Karpas-422 (cell line): ENCODE data around the gene CMTM6. TPM values are rescaled to one million over a fixed set of nuclear protein-coding genes. Genes with fewer than 3 reads are reported as not detected.
A peak's percentile ranks its signal among the peaks of the same experiment; 100 is the strongest.

Source experiments
- DNase-seq: peaks from one replicate; pipeline ENCODE4 v3.0.0-alpha.2; 2015
- H2AFZ ChIP-seq: fragments of 200-600 bp; sonication (generic); 2 replicates; pipeline ENCODE4 v1.6.1; 2014; ENCODE audit warnings: antibody characterized with exemption, low read length, mixed read lengths
- H3K27ac ChIP-seq: fragments of 200-600 bp; sonication (generic); 2 replicates; pipeline ENCODE4 v1.5.1; 2014; ENCODE audit warnings: mild to moderate bottlenecking, low read length, moderate library complexity
- H3K27me3 ChIP-seq: fragments of 200-600 bp; sonication (generic); 2 replicates; pipeline ENCODE4 v1.6.1; 2014; ENCODE audit warnings: low read length, mixed read lengths
- H3K36me3 ChIP-seq: fragments of 200-600 bp; sonication (generic); 2 replicates; pipeline ENCODE4 v1.6.1; 2014; ENCODE audit warnings: low read length, mixed read lengths; ENCODE audit not compliant: insufficient read depth
- H3K4me1 ChIP-seq: fragments of 200-600 bp; sonication (generic); 2 replicates; pipeline ENCODE4 v1.6.1; 2014; ENCODE audit warnings: mild to moderate bottlenecking, low read length, mixed read lengths
- H3K4me2 ChIP-seq: fragments of 200-600 bp; sonication (generic); 2 replicates; pipeline ENCODE4 v1.6.1; 2014; ENCODE audit warnings: low read length, low read depth, mild to moderate bottlenecking; ENCODE audit not compliant: poor library complexity, severe bottlenecking
- H3K4me3 ChIP-seq: fragments of 200-600 bp; sonication (generic); 2 replicates; pipeline ENCODE4 v1.5.1; 2014; ENCODE audit warnings: mild to moderate bottlenecking, antibody characterized with exemption, low read length, mixed read lengths
- H3K79me2 ChIP-seq: fragments of 200-600 bp; sonication (generic); 2 replicates; pipeline ENCODE4 v1.6.1; 2014; ENCODE audit warnings: mild to moderate bottlenecking, low read length, mixed read lengths
- H3K9ac ChIP-seq: fragments of 200-600 bp; sonication (generic); 2 replicates; pipeline ENCODE4 v1.6.0; 2014; ENCODE audit warnings: low read length
- H3K9me2 ChIP-seq: fragments of 200-600 bp; sonication (generic), shearing (Covaris generic); replicated peaks from 2 replicates; pipeline ENCODE4 v1.6.0; 2014; ENCODE audit warnings: mild to moderate bottlenecking, low read length, moderate library complexity; ENCODE audit not compliant: insufficient read depth
- H3K9me3 ChIP-seq: fragments of 300-700, 200-600 bp; sonication (generic); 2 replicates; pipeline ENCODE4 v1.6.1; 2014; ENCODE audit warnings: low read length, mixed read lengths
- H4K20me1 ChIP-seq: fragments of 200-600 bp; sonication (generic); 2 replicates; pipeline ENCODE4 v1.6.1; 2014; ENCODE audit warnings: mild to moderate bottlenecking, antibody characterized with exemption, low read length, low read depth; ENCODE audit not compliant: insufficient read depth
- small RNA-seq: library from RNA; depleted of rRNA; stranded (forward); fragments of <200 nt; gene quantifications from one replicate; pipeline ENCODE3, GENCODE V24; 2014
- total RNA-seq: library from RNA; depleted of rRNA; stranded (reverse); fragments of >200 nt; shearing (Covaris generic); gene quantifications from 2 replicates; pipeline ENCODE4 v1.2.3, GENCODE V29; 2014; ENCODE audit warnings: low replicate concordance; rRNA removed

CMTM6 gene
- total RNA-seq, 1 experiment from 2014 or later: 171 TPM

- Histone ChIP-seq H3K9ac (no peak overlapping the region), H3K36me3 (no peaks in the 10 kb centered on the region), H3K9me2 (no peaks in the 10 kb centered on the region), H3K27ac (no peak overlapping the region), H3K4me1 (peaks cover 13% of the 10 kb centered on the region), H3K9me3 (no peaks in the 10 kb centered on the region), H2AFZ (no peak overlapping the region), H3K79me2 (no peaks in the 10 kb centered on the region), H3K4me3 (no peak overlapping the region), H4K20me1 (no peaks in the 10 kb centered on the region), H3K27me3 (no peaks in the 10 kb centered on the region), H3K4me2 (no peak overlapping the region)
- DNase-seq: no peak
Observed at GRCh38 chr3:32434206-32434605, 68.4 kb downstream of the CMTM6 start.

DNA sequence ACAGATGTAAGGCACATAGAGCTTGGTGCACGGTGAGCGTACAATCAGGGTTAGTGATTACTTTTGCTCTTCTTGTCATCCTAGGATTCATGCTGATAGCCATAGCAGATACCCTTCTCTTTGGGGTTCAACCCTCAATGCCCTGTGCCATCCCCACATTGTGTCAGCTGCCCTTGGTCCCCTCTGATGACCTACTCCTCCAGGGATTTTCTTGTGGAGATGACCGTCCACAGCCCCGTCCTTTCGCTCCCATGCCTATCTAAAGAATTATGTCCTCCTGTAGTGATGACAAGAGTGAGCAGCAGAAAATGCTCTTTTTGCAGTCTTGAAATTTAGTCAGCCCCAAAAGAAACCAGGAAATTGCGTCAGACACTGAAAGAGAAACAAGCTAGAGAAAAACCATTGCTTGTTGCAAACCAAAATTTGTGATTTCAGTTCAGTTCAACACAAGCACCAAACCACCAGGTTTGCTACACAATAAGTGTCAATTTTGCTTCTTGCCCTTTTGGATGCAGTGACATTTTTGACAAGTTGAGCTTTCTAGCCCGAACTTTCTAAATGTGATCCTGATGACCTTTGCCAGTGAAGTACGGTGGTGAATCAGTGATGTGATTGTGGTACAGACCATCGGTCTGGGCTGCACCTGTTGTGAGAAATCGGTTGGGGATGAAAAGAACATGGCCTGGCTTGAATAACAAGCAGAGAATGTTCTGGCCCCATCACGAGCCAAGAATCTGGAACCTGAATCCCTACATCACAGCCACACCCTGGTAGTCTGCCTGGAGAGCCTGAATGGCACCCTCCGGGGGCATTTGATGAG, 69.7 kb downstream of the CMTM6 start:
- Histone ChIP-seq H2AFZ (no peak overlapping the region), H3K4me3 (no peak overlapping the region), H3K9me2 (no peaks in the 10 kb centered on the region), H4K20me1 (no peaks in the 10 kb centered on the region), H3K4me1 (peaks cover 6% of the 10 kb centered on the region), H3K9me3 (no peaks in the 10 kb centered on the region), H3K36me3 (no peaks in the 10 kb centered on the region), H3K4me2 (no peak overlapping the region), H3K27me3 (no peaks in the 10 kb centered on the region), H3K9ac (no peak overlapping the region), H3K79me2 (no peaks in the 10 kb centered on the region), H3K27ac (no peak overlapping the region)
- no peak for DNase-seq

DNA sequence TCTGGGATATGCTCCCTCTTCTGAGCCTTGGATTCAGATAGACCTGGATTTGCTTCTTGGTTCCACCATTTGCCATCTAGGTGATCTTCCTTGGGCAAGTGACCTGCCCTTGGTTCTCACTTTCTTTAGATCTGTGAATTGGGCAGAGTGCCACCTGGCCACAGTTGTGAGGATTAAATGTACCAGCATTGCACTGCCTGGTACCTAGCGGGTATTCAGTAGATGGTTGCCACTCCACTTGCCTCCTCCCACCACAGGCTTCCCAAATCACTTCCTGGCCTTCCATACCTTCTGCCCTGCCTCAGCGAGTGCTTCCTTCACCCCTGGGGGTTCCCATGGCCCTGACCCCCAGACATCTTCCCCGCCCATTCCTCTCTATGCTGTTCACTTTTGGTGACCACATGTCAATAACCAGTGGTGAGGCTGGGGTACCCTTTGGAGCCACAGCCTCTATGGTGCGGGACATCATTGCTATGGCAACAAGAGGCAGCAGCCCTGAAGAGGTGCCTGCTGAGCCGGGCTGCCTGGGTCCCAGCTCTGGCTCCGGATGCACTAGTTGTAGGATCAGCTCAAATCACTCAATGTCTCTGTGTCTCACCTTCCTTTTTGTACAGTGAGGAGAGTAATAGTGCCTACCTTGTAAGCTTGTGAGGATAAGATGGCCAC, 70.5 kb downstream of the CMTM6 start:
- DNase-seq: no peak
- Histone ChIP-seq H3K9ac (no peak overlapping the region), H4K20me1 (no peaks in the 10 kb centered on the region), H2AFZ (no peak overlapping the region), H3K36me3 (no peaks in the 10 kb centered on the region), H3K79me2 (no peaks in the 10 kb centered on the region), H3K9me3 (no peaks in the 10 kb centered on the region), H3K4me3 (no peak overlapping the region), H3K27me3 (no peaks in the 10 kb centered on the region), H3K27ac (no peak overlapping the region), H3K9me2 (no peaks in the 10 kb centered on the region), H3K4me1 (peaks cover 6% of the 10 kb centered on the region), H3K4me2 (no peak overlapping the region)

DNA sequence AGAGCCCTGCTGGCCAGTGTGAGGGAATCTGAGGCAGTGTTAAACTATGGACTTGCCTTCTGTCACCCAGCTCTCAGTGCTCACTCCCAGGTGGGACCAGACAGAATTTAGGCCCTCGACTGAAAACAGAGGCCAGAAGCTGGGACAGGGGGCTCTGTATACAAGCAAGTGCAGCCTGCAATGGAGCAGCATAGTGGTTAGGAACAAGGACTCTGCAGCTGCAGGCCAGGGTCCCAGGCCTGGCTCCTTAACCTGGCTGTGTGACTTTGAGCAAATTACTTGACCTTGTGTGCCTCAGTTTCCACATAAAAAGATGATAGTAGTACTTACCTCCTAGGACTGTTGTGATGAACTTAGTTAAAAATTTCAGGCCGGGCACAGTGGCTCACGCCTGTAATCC, 71.2 kb downstream of the CMTM6 start:
- Histone ChIP-seq H4K20me1 (no peaks in the 10 kb centered on the region), H3K9me3 (no peaks in the 10 kb centered on the region), H3K36me3 (no peaks in the 10 kb centered on the region), H2AFZ (no peak overlapping the region), H3K27me3 (no peaks in the 10 kb centered on the region), H3K27ac (no peak overlapping the region), H3K79me2 (no peaks in the 10 kb centered on the region), H3K4me3 (no peak overlapping the region), H3K9ac (no peak overlapping the region), H3K4me2 (no peak overlapping the region), H3K4me1 (no peaks in the 10 kb centered on the region), H3K9me2 (no peaks in the 10 kb centered on the region)
- no peak for DNase-seq

Small RNAs within 50 kb of the gene (small RNA-seq; reads per million reads assigned to genes)
- gene MIR548AY: 0.40 reads per million, percentile 3 among the genes with 10 or more reads in this experiment

Other genes with a start within 250 kb of the CMTM6 start
- 7.1 and 8.9 TPM in 2 replicates for gene CMTM7, start 111.0 kb downstream of the CMTM6 start, total RNA-seq
- 26.6 and 36.9 TPM in 2 replicates for gene DYNC1LI1, start 68.0 kb upstream of the CMTM6 start, total RNA-seq
- 43.1 and 62.7 TPM in 2 replicates for gene CNOT10, start 182.3 kb upstream of the CMTM6 start, total RNA-seq